ENCODE measurements around the gene MAP2K3.
"Not testable (repeated sequence)": the region's sequence is repeated elsewhere in the genome, so short reads cannot be mapped to it uniquely, and the experiment has no call there.

Gene MAP2K3

GRCh38 chr17:21297597-21297996 is 13.1 kb downstream of the MAP2K3 start:
- FAIRE-seq, result no peak

- no peak for FAIRE-seq
Observed at GRCh38 chr17:21298056-21298982, 13.8 kb downstream of the MAP2K3 start.

DNA sequence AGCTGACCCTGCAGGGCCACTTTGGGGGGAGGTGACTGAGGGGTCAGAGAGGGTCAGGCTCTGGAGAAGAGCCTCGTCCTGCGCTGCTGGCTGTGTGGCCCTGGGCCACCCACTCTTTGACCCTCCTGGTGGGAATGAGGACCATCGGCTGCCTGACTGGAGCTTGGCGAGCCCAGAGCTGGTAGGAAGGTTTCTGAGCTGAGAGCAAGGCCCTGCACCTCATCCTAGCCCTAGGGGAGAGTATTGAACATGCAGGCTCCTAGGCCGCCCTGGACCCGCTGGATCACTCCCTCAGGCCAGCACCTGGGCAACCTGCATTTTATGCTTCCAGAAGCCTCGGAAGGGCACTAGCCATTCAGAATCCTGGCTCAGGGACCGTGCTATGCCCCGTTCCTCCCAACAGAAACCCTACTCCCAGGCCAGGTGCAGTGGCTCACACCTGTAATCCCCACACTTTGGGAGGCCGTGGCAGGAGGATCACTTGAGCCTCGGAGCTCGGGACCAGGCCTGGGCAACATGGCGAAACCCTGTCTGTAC is 14.5 kb downstream of the MAP2K3 start:
- FAIRE-seq, result no peak

DNA sequence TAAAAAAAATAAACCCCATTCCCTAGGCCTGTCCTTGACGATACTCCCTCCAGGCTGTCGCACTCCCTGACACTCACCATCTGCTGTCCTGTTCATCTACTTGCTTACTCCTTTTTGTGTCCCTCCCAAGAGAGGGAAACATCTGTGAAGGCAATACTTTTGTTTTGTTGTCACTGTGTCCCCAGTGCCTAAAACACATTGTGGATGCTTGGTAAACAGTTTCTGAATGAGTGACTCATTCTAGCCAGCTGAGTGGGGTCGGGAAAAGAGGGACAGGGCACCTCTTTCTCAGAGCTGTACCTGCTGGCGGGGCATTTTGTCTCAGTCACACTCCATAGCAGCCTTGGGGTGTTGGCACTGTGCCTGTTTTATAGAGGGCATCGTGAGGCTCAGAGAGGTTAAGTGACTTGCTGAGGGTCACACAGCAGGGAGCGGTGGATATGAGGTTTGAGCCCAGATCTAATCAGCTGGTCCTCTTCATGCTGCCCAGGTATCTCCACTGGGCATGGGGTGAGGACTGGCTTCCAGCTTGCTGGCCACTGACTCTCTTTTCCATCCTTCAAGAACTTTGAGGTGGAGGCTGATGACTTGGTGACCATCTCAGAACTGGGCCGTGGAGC is 15.6 kb downstream of the MAP2K3 start:
- no peak for FAIRE-seq

GRCh38 chr17:21300601-21301571 is 16.4 kb downstream of the MAP2K3 start:
- FAIRE-seq, result no peak

GRCh38 chr17:21301593-21302550 is 17.4 kb downstream of the MAP2K3 start:
- FAIRE-seq, result no peak

DNA sequence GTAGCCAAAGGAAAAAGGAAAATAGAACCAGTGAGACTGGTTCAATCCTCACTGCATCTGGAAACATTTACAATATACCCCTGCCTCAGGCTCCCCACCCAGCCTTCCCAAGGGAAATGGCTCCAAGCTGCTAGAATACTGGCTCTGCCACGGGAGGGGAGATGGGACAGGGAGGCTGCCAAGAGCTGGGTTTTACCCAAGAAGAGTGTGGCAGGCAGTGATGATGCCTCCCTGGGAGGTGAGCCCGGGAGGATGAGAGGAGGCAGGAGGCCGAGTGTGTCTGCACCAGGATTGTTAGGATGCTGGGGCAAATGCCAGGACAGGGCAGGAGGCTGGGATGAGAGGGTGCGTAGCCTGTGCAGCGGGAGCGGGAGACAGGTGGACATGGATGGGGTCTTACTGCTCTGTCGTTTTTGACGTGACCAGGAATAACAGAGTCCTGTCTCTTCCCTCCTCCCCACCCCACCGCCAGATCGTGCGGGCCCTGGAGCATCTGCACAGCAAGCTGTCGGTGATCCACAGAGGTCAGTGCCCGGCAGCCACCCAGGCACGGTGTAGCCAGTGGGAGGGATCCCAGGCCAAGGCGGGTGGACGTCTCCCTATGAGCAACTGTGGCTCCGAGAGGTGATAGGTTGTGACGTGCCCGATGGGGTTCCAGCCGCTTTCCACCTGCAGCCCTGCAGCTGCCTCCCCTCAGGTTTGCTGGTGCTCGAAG is 18.4 kb downstream of the MAP2K3 start:
- FAIRE-seq, result no peak

- no peak for FAIRE-seq
Observed at GRCh38 chr17:21303441-21304065, 19.0 kb downstream of the MAP2K3 start.

GRCh38 chr17:21304091-21304490 is 19.6 kb downstream of the MAP2K3 start:
- no peak for FAIRE-seq

GRCh38 chr17:21304551-21305151 is 20.1 kb downstream of the MAP2K3 start:
- not testable (repeated sequence) for FAIRE-seq

DNA sequence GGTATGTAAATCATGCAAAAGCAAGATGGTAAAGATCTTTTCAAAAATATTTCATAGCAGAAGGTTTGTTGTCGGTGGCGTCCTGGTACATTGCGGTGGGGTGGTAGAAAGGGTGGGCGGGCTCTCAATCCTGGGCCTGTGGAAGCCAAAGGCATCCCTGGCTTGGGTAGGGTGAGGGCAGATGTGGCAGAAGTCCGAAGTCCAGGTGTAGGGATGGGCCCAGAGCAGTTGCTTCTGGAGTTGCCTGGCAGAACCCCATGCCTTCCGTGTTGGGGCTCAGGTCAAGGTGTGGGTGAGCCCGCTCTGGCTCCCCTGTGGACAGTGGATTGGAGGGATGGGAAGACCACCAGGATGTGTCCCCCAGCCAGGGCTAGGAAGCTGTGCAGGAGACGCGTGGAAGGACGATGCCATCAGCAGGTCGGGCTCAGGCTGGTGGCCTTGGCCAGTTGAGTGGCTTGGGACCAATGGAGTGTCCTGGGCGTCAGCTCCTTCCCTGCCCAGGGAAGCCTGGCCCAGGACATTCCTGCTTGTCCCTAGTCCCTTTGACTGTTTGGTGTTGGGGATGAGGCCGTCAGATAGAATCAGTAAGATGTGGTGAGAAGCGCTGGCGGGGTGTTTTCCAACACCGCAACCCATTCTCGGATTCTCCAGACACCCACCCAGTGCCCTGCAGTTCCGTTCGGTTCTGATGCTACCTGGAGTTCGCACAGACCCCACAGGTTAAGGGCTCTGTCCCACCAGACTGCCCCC is 21.1 kb downstream of the MAP2K3 start:
- FAIRE-seq, result not testable (repeated sequence)

DNA sequence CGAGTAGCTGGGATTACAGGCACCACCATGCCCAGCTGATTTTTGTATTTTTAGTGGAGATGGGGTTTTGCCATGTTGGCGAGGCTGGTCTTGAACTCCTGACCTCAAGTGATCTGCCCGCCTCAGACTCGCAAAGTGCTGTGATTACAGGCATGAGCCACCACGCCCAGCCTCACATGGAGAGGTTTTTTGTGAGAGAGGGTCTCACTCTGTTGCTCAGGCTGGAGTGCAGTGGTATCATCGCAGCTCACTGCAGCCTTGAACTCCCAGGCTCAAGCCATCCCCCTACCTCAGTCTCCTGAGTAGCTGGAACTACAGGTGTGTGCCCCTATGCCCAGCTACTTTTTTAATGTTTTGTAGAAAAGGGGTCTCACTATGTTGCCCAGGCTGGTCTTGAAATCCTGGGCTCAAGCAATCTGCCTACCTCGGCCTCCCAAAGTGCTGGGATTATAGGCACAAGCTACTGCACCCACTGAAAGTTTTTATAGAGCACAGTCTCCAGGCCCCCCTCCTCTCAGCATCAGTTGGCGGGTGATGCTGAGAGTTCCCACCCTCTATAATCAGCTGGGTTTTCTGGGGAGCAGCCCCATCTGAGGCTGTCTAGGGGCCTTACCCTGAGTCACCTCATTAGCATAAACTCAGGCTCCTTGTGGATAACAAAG is 22.2 kb downstream of the MAP2K3 start:
- FAIRE-seq, result not testable (repeated sequence)

DNA sequence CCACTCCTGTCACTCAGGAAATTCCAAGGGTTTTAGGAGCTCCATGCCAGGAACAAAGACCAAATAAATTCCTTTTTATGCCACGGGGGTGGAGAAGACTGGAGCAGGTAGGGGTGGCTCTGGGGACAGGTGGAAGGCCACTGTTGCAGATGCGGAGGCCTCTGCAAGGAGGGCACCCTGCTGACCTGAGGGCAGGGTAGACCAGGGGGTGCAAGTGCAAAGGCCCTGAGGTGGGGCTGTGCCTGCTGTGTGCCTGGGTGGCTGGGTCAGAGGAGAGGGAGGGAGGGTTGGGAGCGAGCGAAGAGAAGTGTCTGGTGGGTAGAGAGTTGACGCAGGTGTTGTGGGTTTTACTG is 22.7 kb downstream of the MAP2K3 start:
- not testable (repeated sequence) for FAIRE-seq

GRCh38 chr17:21308931-21309381 is 24.4 kb downstream of the MAP2K3 start:
- FAIRE-seq, result not testable (repeated sequence)

GRCh38 chr17:21310061-21310765 is 25.7 kb downstream of the MAP2K3 start:
- FAIRE-seq, result not testable (repeated sequence)

DNA sequence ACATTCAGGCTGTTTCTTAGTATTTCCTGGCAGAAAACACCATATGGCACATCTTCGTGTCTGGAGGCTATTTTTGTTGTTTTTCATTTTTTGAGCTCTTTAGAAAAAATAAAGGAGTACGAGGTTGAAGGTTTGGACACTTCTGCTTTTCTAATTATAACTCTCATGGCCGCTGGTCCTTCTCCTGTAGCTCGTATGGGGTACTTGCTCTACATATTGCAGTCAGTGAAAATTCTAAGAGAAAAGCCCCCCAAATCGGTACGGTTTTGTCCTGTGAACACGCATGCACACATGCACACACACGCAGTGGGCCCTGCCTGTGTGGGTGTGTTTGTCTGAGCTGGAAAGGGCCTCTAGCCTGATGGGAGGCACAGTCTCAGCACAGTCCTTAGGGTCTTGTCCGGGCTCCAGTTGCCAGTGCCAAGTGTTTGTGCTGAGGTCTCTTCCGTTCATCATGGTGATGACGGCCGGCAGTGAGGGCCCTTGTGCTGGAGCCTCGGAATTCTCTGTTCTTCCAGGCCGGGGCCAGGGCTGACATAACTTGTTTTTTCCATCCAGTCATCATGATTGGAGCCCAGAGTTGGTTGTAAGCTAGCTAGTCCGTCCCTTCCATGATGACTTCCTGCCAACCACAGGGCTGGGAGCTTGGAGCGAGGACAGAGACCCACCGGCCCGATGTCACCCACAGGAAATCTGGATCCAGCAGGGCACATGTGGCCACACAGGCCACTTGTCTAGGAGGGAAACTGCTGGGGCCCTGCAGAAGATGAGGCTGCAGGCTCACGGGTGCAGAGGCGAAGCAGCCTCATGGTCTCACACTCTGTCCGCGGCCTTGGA is 26.5 kb downstream of the MAP2K3 start:
- not testable (repeated sequence) for FAIRE-seq

GRCh38 chr17:21313320-21313719 is 28.8 kb downstream of the MAP2K3 start:
- FAIRE-seq, result no peak
